IPS DF 4.7 (cell line): ENCODE results near the gene SERPINB4.
"Not testable (repeated sequence)": the region's sequence is repeated elsewhere in the genome, so short reads cannot be mapped to it uniquely, and the experiment has no call there.

Source experiments
- DNase-seq: peaks from one replicate; pipeline ENCODE4 v3.0.0-alpha.2; 2013; ENCODE audit warnings: low spot score; ENCODE audit errors: extremely low read depth

Gene SERPINB4

DNA sequence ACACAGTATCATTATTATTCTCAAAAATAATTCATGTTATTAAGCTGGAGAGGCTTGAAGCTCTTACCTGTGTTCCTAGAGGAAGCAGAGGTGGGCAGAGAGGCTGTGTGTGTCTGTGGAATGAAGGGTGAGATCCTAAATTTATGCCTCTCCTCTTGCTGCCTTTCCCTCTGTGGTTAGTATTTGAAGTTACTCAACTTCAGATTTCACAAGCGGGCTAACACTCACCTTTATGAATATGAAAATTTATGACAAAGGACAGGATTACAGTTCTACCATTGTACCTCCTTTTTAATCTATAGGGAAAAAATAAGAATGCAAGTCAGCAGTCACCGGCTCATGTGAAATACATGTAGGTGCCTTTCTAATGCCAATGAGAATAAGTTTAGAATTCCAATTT lies at the start of gene SERPINB4:
Gene SERPINB4 (minus strand): TSS at position 115 of the 400 bp plus-strand sequence. CDS start 679 bp downstream, outside the sequence.
- DNase-seq, result not testable (repeated sequence)

DNA sequence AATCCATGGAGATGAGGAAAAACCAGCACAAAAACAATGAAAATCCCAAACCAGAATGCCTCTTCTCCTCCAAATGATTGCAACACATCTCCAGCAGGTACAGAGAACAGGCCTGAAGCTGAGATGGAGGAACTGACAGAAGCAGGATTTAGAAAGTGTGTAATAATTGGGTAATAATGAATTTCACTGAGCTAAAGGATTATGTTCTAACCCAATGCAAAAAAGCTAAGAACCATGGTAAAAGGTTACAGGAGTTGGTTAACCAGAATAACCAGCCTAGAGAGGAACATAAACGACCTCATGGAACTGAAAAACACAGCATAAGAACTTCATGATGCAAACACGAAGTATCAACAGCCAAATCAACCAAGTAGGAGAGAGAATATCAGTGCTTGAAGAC lies 45.0 kb upstream of the SERPINB4 start:
- DNase-seq, result no peak

DNA sequence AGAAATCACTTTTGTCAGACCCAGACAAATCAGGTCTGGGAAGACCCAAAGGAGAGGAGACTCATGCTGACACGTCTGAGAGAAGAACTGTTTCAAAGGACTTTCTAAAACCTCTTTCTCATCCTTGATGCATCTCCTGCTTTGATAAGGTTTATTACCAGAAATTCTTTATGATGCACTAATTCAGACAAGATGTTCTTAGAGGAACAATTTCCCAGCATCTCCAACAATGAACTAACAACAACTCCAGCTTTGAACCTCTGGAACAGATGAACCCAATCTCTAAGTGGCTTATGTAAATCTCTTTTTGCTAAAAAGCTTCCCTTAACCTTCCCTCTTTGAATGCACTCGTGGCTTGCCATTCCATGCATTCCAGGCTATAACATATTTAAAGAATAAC lies 42.8 kb upstream of the SERPINB4 start:
- no peak for DNase-seq

DNA sequence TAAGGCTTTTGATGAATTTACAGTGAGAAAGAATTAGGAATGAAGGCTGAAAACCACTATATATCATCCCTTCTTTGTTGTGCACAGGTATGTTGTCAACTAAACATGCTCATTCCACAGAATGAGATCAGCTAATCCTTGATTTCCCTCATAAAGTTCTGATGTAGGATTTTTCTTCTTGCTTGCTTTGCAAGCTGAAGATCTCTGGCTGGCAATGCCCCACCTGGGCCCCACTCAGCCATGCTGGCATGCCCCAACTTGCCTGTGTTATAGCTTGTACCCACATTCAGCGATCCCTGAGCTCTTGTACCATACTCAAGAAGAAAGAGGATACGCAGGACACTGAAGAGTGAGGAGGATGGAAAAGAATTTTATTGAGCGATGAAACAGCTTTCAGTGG lies 40.7 kb upstream of the SERPINB4 start:
- DNase-seq, result no peak

DNA sequence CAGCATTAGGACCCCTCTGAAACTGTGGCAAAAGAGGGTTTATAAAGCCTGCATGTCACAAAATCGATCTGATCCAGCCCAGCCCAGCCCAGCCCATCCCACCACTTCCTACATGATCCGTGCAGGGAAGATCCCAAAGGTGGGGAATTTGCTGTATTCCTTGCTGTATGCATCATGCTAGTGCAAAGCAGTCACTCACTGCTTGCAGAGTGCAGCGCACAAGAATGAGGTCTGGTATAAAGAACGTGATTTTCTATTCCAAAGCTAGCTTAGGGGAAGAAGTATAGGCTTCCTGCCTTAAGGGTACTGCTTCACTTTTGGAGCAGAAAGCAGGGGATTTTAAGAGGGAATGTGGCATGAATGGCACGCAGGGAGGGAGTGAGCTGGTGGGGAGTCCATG lies 39.8 kb upstream of the SERPINB4 start:
- DNase-seq, result no peak

DNA sequence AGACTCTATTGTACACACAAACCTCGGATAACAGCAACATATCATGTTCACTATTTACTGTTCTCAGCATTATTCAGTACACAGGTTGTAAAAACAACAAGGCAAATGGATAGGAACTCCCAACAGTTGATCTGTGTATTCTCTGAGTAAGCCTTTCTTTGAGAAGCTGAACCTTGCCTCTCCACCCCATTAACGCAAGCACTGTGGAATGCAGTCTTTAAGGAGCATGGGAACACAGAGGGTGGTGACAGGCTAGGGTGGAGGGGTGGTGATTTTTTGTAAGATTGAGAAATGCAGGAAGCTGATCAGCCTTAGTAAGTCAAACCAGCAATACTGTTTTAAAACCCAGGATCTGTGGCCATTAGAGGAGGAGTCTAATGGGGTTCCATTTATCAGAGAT lies 39.1 kb upstream of the SERPINB4 start:
- no peak for DNase-seq

DNA sequence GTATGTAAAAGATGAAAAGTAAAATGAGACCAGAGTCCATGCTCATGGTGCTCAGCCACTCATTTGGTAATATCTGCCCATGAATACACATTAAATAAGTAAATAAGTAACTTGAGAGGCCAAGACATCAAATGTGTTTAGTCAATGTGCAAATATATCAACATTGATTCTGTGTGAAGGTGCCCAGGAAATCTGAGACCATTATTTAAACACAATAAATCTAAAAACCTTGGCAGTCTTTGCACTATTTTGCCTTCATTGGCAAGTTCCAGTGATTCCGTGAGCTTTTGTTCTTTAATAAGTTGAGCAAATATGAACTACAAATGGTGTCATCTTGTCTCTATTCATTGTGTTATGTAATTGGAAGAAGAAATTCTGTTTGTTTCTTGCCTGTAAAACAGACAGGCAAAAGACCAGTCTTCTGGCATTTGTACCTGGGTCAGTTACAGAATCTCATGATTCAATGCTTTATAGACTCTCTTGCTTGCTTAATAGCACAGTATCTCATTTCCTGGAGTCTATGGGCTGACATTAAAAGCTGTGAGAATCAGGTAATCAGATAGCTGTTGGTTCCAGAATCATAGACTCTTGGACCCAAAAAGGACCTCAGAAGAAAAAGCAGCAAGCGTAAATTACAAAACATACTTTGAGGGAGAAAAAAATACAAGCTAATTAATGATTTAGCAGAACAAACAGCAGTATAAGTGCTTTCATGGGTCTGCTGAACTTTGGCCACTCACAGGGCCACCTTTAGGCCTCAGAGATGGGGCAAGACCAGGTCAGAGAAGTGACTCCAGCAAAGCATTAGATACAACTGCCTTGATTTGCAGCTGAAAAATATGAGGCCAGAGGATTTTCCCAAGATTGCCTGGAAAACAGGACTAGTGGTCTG lies 37.6 kb upstream of the SERPINB4 start:
- no peak for DNase-seq

DNA sequence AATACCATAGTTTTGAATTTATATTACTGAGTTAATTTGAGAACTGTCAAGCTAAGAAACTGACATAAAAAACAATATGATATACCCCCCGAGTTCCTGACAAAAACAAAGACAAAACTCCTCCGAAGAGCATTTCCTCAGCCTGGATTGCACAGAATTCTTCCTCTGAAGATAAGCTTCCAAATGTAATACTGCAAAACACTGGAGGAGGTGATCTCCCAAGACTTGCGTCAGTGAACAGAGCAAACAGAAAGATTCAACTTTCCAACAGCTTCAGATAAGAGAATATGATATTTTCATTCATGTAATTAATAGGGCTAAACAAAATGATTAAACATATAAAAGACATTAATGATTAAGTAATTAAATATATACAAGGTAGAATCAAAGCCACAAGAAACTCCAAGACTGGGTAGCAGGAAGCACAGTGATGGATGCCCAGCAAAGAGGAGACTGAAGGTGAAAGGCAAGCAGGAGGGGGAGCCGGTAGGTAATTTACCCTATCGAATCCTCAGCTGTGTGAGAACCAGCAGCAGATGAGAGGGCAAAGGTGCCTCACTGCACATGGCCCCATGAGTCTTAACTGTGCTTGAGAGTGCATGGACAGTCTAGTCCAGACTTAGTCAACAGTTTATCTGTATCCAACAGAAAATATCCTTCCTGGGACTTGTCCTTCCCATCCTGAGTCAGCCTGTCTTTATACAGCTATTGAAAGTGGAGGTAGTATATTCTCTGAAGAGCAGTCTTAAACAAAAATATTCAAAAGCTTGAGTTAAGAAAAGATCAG lies 36.0 kb upstream of the SERPINB4 start:
- no peak for DNase-seq

DNA sequence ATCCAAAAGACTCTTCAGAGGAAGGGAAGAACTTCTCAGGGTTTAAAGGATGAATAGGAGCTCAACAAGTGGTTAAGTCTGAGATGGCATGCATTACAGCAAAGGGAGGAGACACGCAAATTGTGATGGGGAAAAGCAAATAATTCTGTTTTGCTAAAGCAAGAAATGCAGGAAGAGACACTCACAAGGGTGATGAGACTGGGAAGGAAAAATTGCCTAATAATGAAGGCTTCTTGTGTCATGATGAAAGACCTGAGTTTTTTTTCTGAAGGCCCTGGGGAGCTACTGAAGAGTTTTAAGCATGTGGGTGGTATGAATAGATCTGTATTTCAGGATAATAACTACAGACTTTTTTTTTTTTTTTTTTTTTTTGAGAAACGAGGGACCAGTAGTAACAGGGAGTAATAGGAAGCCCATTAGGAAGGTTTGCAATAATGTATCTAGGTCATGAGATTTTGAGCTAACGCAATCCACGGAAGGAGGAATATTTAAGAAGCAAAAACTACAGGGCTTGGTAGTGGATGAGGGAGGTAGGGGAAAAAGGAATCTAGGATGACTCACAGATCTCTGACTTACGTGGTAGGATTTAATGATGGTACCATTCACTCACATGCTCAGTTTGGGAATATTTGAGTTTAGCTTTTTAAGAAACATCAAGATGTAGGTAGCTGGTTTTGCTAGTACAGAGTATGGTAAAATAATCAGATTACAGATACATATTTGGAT lies 33.6 kb upstream of the SERPINB4 start:
- DNase-seq, result no peak

DNA sequence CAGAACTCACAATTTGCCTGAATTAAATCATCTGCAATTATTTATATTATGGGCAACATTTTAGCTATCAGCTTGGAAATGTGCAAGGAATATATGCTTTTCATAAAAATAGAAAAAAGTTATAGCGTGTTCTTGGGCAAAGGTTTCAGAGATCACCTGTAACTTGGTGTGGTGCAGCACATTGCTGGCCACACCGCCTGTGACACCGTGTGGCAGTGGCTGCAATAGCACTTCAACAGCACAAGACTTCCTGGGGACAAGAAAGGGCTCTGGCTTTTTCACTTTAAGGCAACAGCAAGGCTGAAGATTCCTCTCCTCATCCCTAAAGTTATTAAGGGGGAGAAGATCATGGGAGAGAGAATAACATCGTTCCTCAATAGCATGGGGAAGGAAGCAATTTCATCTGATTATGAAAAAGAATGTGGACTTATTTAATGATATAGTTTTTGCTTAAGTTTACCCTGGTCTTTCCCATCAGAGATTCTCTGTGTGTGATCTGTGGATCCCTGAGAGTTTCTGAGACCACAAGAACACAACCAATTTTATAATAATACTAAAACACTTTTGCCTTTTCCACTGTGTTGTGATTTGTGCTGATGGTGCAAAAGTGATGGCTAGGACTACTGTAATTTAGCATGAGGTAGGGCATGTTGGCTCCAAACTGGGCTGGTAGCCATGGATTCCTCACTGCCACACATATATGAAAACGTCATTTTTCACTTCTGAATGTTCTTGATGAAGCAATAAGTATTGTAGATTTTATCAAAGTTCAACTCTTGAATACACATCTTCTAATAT lies 32.7 kb upstream of the SERPINB4 start:
- DNase-seq, result no peak

DNA sequence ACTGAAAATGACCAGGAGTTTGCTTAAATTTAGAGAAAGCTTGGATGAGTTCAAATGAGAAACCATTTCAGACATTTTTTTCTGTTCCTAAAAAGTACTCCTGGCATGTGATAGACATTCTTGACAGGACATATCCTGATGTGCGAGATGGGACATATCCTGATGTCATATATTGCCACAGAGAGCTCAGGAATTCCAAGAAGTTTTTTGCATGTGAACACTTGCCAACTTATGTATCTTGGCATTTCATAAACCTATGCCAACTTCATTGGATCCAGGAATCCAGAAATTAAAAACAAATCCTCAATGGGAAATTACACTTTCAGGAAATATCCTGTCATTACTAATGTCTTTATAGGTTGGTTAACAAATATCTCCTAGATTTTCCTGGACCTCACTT lies 20.5 kb upstream of the SERPINB4 start:
- no peak for DNase-seq

DNA sequence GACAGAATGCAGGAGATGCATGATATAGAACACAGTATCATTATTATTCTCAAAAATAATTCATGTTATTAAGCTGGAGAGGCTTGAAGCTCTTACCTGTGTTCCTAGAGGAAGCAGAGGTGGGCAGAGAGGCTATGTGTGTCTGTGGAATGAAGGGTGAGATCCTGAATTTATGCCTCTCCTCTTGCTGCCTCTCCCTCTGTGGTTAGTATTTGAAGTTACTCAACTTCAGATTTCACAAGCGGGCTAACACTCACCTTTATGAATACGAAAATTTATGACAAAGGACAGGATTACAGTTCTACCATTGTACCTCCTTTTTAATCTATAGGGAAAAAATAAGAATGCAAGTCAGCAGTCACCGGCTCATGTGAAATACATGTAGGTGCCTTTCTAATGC lies 17.7 kb upstream of the SERPINB4 start, which contains the start of gene SERPINB3:
Gene SERPINB3 (minus strand): TSS at position 144 of the 400 bp plus-strand sequence. CDS start 677 bp downstream, outside the sequence.
- DNase-seq, result not testable (repeated sequence)

DNA sequence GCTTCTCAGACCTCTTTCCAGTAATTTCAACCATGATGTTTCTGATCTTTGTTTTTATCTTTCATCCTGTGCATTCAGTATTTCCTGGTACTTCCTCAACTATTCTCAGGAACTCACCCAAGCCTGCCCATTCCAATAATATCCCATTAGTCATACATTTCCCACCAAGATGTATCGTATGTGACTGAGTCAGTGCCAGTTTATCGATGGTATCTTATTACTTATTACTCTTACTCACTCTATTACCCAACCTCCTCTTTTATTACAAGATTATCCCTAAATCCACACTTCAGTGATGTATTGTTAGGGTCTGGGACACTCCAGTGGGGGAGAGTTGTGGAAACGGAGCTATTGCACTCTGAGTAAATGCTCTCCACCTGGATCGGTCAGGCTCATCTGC lies 14.9 kb upstream of the SERPINB4 start:
- DNase-seq, result not testable (repeated sequence)

DNA sequence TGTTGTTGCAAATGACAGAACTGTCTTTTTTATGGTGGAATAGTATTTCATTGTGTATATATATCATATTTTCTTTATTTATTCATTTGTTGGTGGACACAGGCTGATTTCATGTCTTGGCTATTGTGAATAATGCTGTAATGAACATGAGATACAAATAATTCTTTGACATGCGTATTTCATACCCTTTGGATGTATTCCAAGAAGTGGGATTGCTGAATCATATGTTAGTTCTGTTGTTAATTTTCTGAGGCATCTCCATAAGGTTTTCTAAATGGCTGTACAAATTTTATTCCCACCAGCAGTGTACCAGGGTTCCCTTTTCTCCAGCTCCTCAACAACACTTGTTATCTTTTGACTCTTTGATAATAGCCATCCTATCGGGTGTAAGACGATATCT lies 6.2 kb upstream of the SERPINB4 start:
- not testable (repeated sequence) for DNase-seq

DNA sequence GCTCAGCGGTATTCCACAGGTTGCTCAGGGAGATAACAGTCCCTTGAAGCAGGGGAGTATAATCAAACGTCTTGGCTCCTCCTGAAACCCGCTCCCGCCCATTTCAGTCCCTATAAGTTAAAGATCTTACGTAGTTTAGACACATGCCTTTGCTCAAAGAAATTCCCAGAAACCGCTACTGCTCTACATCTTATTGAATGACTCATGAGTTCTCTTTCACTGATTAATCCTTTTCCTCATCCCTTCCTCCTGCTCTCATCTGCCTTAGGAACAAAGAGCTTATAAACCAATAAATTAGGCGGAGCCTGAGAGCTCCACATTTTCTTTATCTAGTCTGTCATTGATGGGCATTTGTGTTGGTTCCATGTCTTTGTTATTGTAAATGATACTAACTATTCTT lies 4.2 kb upstream of the SERPINB4 start:
- no peak for DNase-seq

DNA sequence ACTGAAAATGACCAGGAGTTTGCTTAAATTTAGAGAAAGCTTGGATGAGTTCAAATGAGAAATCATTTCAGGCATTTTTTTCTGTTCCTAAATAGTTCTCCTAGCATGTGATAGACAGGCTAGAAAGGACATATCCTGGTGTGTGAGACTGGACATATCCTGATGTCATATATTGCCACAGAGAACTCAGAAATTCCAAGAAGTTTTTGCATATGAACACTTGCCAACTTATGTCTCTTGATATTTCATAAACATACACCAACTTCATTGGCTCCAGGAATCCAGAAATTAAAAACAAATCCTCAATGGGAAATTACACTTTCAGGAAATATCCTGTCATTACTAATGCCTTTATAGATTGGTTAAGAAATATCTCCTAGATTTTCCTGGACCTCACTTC lies 2.9 kb upstream of the SERPINB4 start:
- DNase-seq, result no peak

DNA sequence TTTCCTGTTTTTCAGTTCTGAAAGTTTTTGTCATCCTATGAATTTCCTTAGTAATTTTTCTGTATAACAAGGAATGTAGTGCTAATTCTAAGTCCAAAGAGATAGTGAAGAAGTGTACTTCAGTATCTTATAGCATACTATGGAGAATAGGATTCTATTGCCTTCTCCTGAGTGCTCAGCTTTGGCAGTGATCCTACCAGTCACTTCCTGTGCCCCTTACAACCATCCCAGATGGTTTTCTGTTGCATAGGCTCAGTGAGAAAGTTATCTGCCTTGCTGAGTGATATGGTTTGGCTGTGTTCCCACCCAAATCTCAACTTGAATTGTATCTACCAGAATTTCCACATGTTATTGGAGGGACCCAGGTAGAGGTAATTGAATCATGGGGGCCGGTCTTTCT lies 638 bp upstream of the SERPINB4 start:
- DNase-seq, result not testable (repeated sequence)

DNA sequence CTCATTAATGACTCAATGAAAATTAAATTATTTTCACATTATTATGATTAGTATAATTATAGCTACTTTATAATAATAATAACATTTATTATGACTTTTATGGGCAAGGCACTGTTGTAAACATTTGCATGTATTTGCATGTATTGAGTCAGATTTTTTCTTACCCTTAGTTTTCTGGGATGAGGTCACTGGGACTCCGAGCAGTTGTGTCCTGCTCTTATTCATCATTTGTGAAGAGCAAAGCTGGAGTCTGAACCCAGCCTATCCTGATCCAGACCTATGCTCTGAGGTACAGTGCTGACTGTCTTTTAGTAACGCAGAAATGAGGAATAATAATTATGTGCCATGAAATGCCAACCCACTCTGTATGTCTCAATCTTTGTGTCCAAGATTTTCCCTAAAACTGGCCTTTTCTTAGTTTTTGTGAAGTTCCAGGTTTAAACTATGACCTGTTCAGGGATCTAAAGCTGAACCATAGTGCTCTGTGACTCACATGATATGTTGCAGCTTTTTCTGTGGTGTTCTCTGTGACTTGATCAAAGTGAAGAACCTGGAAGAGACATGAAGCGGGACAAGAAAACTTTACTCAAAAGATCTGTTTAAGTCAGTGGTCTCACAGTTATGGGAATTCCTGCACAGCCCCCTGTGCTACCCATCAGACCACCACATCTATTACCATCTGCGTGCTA lies 1.2 kb downstream of the SERPINB4 start:
- DNase-seq, result not testable (repeated sequence)

DNA sequence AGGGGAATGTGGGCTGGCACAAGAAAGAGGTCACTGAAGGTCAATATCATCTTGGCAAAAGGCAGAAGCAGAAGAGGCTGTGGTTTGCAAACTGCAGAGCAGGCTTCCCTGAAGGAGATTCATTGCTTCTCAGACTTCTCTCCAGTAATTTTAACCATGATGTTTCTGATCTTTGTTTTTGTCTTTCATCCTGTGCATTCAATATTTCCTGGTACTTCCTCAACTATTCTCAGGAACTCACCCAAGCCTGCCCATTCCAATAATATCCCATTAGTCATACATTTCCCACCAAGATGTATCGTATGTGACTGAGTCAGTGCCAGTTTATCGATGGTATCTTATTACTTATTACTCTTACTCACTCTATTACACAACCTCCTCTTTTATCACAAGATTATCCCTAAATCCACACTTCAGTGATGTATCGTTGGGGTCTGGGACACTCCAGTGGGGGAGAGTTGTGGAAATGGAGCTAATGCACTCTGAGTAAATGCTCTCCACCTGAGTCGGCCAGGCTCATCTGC lies 2.8 kb downstream of the SERPINB4 start:
- DNase-seq, result not testable (repeated sequence)

DNA sequence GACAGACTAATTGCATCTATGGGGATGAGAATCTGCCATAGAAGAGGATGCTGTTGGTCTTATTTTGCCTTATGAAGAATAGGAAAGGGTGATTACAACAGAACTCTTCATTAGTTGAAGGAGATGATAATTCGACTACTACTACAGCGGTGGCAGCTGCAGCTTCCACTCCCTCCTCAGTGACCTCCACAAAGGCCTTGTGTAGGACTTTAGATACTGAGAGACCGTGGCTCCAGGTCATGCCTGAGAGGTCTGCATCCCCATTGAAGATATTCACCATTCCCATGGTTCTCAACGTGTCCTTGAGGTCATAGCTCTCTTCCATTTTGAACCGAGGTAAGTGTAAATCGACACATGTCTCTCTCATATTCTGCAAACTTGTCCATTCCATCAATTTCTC lies 6.4 kb downstream of the SERPINB4 start:
- DNase-seq, result no peak
